Umbilical cord (tissue), 2 donors: ENCODE measurements around the gene FAXC. TPM values are rescaled to one million over a fixed set of nuclear protein-coding genes. Genes with fewer than 3 reads are reported as not detected.
"Not testable (repeated sequence)": the region's sequence is repeated elsewhere in the genome, so short reads cannot be mapped to it uniquely, and the experiment has no call there.

Experiments used
- DNase-seq: peaks from one replicate; pipeline ENCODE4 v3.0.0-alpha.2; 2015; ENCODE audit warnings: low spot score
- total RNA-seq: library from RNA; depleted of rRNA; stranded (reverse); fragments of >200 nt; gene quantifications from one replicate; pipeline ENCODE4 v1.2.3, GENCODE V29; 2014; ENCODE audit warnings: low replicate concordance; ENCODE audit not compliant: insufficient read depth

Gene FAXC
- total RNA-seq, 1 donor from 2014 or later = 5.3 TPM

GRCh38 chr6:99287523-99287922, 62.0 kb downstream of the FAXC start:
- DNase-seq = no peak

GRCh38 chr6:99285881-99286280, 63.6 kb downstream of the FAXC start:
- DNase-seq = no peak

DNA sequence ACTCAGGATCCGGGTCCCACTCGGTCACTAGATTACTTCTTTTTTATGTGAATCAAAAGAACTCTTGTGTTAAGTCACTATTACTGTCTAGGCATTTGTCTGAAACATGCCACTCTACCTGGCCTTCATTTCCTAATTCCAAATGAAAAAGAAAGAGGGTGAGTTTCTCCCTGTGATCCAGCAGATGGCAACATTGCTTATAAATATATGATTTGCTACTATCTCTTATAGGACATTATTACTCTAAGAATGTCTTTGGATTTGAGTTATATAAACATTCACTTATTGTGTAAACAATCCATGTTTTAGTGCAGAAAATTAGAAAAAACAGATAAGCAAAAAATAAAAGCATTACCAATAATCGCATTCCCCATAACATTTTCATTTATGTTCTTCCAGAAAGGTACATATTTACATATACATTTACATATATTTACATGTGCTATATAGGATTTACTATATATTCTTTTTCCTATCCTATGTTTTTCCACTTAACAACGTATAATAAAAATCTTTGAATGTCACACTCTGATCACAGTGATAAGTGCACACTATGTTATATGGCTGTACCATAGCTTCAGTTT, 66.9 kb downstream of the FAXC start:
- no peak for DNase-seq

GRCh38 chr6:99276747-99277146, 72.7 kb downstream of the FAXC start:
- no peak for DNase-seq

GRCh38 chr6:99270826-99271225, 78.6 kb downstream of the FAXC start:
- DNase-seq = no peak

- no peak for DNase-seq
Observed at GRCh38 chr6:99270030-99270429, 79.4 kb downstream of the FAXC start.

DNA sequence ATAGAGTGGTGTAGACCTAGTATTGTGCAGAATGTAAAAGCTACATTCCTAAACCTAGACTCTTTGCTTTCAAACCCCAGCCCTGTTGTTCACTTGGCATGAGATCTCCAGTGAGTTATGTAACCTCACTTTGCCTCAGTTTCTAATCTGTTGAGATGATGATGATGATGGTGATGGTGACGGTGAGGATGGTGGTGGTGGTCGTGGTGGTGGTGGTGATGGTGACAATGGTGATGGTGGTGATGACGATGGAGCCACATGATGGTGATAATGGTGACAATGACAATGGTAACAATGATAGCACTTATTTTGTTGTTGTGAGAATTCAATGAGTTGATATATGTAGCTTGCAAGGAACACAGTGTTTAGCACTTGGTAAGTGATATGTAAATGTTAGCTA, 80.3 kb downstream of the FAXC start:
- no peak for DNase-seq

DNA sequence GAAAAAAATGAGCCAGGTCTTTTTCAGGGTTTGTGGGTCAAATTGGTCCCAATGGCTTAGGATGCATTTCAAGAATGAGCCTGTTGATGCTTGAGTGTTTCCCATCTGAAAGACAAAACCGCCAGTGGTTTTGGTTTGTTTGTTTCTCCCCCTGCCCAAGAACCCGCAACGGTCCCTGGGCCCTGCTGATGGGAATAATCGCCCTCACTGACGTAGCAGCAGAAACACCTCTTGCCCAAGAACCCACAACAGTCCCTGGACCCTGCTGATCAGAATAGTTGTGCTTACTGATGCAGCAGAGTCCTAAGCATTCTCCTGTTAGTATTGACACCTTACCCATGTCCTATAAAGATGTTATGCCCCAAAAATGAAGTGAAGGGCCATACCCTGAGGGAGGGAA, 82.5 kb downstream of the FAXC start:
- not testable (repeated sequence) for DNase-seq

GRCh38 chr6:99265447-99265846, 84.0 kb downstream of the FAXC start:
- not testable (repeated sequence) for DNase-seq

GRCh38 chr6:99254616-99255550, 94.6 kb downstream of the FAXC start:
- no peak for DNase-seq

DNA sequence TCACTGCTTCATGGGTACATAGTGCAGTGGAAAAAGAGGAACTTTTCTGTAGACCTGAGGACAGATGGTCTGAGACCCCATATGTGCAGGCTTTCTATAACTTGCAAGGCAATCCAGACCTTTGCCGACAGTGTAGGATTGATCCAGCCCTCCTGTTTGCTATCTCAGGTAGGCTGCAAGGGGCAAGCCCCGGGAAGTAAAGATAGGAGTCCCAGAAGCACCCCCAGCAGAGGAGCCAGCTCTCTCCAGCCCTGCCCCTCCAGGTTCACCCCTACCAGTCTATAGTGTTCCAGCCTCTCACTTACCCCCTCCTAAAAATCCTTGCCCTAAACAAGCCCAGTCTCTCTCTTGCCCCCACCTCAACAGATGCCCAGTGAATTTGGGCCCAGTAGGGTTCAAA, 96.2 kb downstream of the FAXC start:
- DNase-seq = no peak

GRCh38 chr6:99252421-99252820, 97.1 kb downstream of the FAXC start:
- no peak for DNase-seq

DNA sequence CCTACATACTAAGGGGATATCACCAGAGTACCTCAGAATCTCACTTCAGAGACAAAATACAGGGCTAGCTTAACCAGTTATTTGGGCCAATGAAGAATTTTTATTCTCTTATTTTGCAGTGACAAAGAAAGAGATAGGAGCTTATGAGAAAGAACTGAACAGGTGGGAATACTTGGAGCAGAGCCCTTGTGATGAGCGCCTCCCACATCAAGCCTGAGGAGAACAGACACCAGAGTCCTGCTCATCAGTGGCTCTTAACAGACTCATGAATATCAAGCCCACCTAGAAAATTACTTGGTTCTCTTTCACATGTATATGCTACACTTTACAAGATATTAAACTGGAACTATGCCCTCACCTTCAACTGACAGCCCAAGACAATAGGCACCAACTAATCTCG, 99.0 kb downstream of the FAXC start:
- no peak for DNase-seq

GRCh38 chr6:99246602-99247001, 102.9 kb downstream of the FAXC start:
- DNase-seq = no peak

- DNase-seq = peak; percentile 38
Observed at GRCh38 chr6:99241905-99242534, 107.5 kb downstream of the FAXC start.

DNA sequence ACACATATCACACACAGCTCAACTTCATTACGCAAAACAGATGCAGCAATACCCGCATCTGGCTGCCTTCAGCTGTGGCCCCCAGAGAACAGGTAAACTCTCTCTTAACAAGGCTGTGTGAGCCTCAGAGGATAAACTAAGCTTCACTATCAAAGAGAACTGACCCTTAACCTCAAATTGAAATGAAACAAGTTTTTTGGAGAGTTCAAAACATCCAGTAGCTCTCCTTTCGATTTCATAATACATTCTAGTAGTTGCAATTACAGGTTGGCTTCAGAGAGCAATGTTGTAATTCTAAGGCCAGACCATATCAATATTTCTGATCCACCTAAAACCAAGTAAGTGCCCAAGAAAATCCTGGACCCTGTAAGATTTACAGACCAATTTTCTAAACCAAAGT, 113.5 kb downstream of the FAXC start:
- DNase-seq = no peak

GRCh38 chr6:99233219-99233618, 116.3 kb downstream of the FAXC start:
- DNase-seq = no peak

DNA sequence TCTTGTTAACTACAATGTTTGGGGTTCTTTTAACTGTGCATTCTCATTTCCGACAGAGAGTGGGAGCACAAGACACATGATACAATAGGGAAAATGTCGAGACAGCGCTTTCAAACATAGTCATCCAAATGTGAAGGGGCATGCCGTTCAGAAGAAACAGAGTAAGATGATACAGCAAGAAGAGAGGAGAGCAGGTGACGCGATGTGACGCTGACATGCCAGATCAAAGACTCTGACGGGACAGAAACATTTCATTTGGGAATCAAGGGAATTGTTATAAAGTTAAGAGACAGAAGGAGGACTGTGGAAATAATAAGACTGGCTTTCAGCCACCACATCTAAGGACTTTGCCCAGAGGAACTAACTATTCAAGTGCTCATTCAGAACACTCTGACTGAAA, 117.4 kb downstream of the FAXC start:
- DNase-seq = no peak

- no peak for DNase-seq
Observed at GRCh38 chr6:99225172-99225571, 124.3 kb downstream of the FAXC start.
